Measurements from ENCODE around the gene PGM2L1.
"Not testable (repeated sequence)": the region's sequence is repeated elsewhere in the genome, so short reads cannot be mapped to it uniquely, and the experiment has no call there.

The PGM2L1 gene

DNA sequence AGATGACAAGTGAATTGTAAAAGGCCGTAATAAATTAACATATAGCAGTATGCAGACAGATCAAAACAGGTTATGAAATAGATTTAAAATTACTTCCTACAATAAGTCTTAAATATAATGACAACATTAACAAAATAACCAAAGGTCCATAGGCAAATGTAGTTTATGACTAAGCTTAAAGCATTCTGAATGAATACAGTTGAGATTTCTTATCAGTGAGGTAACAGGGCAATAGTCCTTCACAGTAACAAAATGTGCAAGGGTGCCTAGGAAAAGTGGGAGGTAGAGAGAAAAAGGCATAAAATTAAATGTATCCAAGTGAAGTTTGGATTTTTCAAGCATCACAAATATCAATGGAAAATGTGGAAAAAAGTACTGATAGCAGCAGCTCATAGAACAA lies 65.9 kb downstream of the PGM2L1 start:
- DNase-seq: no peak

DNA sequence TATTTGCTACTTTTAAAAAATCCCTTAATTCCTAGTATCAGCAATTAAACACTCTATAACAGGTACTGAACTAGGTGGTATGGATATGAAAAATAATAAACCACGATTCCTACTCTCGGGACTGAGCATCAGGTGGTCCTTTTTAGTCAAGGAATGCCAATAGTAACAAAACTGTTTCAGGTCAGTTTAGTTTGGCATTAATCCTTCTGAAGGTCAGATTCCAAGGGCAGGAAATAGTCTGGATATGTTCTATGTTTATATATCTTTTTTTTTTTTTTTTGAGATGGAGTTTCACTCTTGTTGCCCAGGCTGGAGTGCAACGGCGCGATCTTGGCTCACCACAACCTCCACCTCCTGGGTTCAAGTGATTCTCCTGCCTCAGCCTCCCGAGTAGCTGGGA lies 67.2 kb downstream of the PGM2L1 start:
- not testable (repeated sequence) for DNase-seq

DNA sequence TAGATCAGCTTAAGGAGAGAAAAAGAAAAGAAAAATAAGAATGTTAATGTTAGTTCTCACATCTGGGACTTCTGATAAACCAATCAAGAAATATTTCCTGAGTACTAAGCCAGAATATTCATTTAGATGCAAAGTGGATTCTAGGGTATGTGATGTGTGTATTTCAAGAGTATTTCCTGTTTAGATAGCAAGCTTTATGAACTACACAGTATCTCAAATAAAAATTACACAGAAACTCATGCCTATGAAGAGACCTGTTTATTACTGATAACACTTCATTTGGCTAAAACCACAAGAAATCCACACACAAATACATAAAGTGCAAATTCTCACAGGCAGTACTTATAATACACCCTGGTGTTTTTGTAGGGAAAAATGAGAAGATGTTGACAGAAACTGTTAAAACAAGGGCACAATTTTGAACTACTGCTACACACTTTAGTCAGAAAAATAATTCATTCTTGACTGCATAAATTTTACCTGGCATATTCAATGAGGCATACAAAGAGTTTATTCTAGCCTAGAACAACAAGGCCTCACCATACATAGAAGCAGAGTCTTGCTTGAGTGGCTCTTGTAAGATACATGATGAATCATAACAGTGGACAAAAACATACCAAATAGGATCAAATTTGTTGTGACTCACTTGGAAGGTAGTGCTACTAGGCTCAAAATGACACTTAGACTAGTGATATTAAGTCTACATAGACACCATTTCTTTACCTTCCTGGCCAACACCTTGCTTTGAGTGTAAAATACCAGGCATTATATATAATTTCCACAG lies 68.0 kb downstream of the PGM2L1 start:
- DNase-seq: no peak

DNA sequence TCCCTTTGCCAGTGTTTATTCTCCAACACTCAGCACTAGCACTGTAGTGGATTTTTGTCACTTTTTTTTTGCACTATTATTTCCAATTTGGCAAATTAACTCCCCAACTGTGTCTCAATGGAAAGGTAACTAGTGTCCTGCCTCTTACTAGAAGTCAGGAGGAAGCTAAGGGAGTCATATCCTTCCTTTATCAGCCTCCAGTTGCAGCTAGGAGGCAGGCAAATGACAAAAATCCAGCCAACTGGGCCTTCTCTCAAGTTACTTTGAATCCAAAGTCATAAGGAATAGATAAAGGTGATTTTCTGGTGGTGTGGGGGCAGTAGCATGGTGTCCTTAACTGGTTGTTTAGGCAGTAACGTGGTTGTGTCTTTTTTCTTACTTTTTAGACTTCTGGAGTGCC lies 71.2 kb downstream of the PGM2L1 start:
- DNase-seq: no peak

DNA sequence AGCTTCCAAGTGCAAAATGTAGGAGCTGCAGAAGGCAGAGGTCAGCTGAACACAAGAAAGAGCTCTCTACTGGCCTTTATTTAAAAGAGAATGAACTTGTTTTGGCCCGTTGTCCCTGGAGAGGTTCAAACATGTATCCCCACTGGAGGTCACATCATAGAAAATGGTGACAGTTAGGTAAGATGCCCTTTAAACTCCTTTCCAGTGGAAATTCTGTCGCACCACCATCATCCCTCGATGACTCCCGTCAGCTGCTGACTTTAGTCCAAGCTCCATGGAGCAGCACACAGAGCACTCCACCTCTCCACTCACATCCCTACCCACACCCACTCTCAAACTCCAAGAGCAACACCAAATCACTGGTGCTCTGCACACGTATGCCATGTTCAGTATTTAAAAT lies 71.6 kb downstream of the PGM2L1 start:
- no peak for DNase-seq

DNA sequence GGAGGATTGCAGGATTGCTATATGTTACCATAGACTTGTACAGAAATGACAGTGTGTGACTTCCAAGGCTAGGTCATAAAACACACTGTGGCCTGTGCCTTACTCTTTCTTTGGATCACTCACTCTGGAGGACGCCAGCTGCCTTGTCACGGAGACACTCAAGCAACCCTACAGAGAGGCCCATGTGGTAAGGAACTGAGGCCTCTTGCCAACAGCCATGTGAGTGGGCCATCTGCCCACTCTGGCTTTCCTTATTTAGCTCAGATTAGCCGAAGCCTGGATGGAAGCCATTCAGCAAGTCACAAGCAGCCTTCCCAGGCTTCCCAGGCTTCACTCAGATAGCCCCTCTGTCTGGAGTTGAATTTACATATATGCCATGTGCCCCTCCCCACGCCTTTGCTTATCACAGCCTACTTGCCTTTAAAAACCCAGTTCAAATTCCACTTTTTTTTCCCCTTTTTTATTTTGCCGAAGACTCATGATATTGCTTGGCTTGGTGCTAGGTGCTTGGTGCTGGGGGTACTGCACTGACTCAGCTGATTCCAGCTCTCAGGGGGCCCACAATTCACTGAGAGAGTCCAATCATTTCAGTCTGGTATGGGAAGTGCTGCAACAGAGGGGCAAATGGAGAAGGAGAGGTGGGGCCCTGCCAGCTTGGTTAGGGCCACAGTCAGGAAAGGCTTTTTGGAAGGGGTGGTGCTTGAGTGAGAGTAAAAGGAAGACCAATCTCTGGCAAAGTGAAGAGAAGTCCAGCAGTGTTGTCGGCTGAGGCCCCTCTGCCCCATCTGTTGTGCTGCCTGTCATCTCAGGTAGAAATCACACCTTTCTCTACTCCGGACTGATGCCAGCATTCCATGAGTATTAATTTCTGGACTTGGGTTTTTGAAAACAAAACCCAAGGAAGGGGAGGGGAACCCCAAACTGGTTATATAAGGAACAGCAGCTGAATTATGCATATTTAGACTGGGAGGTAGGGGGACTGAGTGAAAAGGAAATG lies 72.3 kb downstream of the PGM2L1 start:
- no peak for DNase-seq

DNA sequence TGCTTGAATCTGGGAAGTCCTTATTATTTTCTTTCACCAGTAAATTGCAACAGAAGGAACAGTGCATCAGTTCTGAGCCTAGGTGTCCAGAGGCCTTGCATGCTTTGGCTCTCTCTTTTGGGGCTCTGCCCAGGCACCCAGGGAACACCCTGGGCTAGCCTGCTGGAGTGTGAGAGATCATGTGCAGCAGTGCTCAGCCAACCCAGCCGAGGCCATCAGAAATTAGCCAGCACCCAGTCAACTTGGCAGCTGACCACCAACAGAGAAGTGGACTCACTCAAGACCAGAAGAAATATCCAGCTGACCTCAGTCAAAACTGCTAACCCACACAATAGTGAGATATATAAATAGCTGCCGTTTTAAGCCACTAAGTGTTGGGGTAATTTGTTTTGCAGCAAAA lies 75.6 kb downstream of the PGM2L1 start:
- DNase-seq: no peak

DNA sequence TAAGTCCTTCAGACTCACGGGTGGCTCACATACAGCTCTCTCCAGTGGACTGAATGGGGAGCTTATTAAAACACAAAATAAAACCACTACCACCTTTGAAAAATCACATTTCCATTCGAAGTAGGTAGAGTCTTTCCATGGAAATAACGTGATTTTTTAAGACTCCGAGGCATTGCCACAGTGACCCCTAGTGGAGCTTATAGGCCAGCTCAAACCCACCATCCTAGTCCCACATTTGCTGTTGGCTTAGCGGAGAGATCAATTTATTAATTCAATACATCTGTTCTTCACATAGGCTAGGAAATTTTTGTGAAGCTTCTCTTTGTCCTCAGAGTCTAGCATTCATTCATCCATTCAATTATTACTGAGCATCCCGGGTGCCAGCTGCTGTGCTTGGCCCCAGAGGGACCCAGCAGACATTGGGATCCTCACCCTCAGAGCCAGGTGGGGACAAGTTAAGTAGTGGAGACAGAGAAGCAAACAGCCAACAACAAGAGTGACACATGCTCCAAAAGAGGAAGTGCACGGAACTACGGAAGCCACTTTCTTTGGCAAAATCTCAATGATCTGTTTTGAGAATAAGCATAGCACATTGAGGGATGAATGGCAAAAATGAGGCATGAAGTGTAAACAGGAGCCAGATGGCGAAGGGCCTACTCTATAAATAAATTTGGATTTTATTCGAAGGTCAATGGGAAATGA lies 76.6 kb downstream of the PGM2L1 start:
- no peak for DNase-seq

DNA sequence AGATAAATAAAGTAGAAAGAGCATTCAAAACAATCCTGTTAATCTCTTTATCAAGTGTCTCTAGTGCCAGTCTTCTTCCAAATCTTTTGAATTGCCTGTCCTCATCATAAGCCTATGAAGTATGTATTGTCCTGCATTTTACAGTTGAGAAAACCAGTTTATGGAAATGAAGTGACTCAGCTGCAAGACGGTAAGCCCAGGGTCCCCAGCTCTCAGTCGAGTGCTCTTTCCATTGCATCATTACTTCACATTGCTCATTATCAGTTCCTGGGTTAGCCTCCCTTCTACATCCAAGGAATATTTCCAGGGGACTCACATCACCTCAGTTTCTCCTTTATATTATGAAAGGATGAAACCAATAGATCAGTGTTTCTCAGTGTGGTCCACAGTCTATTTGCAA lies 77.7 kb downstream of the PGM2L1 start:
- DNase-seq: no peak

DNA sequence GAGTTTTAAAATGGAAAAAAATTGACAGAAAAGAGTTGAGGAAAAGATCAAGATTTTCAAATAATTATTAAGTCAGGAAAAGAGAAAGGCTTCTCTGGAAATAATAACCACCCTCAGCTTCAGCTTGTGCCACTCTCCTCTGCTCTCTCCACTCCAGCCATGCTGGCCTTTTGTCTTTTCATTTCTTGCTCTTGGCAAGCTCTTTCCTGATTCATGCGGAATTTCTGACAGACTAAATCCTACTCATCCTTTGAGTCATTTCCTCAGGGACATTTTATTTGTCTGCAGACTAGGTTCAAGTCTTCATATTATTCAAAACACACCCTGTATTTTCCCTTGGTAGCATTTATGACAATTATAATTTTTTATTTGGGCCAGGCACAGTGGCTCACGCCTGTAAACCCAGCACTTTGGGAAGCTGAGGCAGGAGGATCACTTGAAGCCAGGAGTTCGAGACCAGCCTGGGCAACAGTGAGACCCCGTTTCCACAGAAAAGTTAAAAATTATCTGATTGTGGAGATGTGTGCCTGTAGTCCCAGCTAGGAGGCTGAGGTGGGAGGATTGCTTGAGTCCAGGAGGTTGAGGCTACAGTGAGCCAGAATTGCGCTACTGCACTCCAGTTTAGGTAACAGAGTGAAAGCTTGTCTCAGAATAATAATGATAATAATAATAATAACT lies 79.0 kb downstream of the PGM2L1 start:
- no peak for DNase-seq

DNA sequence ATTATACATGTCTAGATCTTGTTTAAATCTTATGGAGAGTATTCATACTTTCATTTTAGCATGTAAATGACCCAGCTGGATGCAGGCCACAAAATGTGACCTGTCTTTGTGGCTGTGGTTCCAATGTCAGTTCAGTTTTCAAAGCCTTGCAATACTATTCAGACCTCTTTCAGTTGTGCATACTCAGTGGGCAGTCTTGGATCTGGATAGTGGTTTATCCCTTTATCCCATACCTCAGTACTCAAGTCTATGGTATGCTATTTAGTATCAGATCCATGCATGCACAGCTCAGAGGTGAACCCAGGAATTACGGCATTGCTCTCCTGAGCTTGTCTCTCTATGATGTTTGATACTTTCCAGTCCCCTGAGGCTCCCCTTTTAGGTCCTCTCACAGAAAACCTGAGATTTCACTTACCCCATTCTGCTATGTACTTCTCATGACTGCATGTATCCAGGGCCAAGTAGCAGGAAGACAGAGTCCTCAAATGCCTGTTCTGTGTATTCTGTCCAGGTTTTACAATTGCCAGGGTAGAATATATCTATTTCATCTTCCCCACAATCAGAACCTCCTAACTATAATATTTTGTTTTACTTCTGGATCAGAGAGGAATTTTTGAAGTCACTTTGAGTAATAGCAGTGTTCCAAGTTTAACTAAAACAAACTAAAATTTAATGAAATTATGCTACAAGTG lies 79.8 kb downstream of the PGM2L1 start:
- no peak for DNase-seq

DNA sequence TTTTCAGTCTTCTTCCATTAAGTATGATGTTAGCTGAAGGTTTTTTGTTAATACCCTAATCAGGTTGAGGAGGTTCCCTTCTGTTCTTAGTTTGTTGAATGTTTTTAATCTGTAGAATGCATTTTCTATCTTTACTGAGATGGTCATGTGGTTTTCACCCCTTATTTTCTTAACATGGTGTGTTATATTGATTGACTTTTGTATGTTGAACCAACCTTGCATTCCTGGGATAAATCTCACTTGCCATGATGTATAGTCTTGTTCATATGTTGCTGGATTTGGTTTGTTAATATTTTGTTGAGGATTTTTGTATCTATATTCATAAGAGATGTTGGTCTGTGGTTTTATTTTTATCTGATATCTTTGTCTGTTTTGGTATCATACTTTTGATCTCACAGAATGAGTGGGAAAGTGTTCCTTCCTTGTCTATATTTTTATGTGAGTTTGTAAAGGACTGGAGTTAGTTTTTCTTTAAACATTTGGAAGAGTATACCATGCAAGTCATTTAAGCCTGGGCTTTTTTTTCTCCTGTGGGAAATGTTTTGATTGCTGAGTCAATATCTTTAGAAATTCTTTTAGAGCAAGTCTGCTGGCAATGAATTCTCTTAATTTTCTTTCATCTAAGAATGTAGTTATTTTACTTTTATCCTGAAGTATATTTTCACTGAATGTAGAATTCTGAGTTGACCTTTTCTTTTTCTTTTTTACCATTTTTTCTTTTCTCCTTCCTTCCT lies 81.3 kb downstream of the PGM2L1 start:
- DNase-seq: no peak

DNA sequence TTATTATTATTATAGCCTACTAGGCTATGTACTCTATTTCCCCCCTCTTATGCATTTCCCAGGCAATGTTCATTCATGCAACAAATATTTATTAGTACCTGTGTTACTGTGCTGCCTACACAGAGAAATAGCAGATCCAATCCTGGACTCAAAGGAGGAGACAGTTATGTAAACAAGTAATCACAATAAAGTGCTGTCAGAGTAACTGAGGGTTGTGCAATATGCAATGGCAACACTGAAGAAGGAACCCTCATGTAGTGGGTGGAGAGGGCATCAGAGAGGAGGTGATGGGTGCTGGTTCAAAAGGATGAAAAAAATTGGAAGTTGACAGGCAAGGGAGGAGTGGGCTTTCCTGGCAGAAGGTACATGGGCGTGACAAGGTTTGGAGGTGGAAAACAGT lies 85.9 kb downstream of the PGM2L1 start:
- DNase-seq: no peak

DNA sequence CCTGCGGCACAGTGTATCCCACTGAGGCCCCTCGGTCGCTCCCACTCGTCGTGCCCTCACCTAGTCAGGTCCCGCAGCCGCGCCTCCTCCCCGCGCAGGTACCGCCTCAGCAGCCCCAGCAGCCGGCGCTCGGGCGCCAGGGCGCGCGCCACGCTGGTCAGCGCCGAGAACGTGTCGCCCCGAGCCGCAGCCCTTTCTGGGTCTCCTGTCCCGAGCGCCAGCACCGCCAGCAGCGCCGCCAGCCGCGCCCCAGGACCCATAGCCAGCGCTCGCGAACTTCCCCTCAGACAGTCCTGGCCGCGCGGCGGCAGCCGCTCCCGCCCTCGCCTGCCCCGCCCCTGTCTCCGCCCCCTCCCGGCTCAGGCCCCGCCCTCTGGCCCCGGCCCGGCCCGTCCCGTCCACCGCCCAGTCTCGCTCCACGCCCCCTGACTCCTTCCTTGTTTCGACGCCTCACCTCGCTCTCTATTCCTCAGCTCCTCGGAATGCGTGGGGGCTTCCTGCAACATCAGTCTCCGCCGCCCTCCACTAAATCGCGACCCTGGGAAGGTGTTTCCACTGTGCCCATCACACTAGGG lies 86.8 kb downstream of the PGM2L1 start, which contains the start of gene P4HA3:
TSS of gene P4HA3 (minus strand) at position 289 of the 575 bp plus-strand sequence. CDS start at position 260, 29 bp downstream.
- DNase-seq: peak; percentile 54

DNA sequence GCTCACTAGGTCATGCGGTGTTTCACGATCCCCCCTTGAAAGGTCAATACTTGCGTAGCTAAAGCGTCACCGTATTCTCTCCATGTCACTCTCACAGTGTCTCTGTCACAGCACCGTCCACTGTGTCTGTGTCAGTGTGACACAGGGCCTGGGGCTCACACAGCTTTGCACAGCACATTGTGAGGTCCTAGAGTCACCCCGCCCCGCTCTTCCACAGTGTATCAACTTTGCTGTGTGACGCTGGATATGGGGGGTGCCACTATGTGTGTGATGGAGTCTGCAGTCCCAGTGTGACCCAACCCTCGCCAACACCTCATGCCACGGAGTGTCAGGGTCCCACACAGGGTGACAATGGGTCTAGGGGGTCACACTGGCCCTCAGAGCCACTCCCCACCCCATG lies 87.4 kb downstream of the PGM2L1 start:
- DNase-seq: no peak

DNA sequence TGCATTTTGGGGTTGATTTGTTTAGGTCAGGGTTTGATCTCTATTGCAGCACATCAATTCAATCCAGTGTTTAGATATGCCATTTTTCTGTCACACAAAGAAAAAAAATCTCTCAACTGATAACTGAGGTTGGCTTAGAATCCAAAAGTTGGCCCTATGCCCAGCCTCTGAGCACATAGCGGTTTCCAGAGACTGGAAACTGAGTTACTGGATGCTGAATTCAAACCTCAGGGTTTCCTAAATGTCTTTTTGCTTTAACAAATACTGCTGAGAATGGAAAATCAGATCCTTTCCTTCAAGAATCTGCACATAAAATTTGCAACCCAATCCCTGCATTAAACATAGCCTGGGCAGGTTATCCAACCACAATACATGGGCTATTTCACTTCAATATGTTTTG lies 90.8 kb downstream of the PGM2L1 start:
- DNase-seq: no peak

DNA sequence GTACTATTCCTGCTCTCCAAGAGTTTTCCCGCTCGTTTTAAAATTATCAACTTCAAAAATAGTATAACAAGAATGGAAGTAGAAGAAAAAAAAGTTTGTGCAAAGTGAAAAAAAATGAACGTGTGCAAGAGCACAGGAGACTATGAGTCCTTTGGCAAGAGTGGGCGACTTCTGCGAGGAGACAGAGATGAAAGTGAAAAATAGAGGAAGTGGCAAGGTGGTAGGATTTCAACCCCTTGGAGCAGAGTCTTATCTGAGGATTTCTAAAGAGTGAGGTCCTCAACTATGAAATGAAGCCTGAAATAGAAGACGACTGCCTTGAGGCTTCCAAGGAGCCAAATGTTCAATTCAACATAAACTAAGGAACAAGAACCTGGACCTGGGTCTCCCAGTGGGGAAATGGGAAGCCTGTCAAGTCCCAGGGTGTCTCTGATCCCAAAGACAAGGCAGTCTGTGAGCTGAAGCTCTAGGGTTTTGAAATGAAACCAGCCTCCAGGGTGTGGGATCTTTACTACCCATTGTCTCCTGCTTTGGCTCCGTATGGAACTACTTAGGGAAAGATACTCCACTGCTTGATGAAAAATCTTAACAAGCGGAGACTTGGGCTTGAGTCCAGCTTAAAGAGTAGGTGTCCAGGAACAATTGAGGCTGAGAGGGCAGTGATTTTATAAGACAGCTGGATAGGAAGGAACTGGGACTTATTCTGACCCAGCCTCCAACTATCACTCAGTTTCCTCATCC lies 91.6 kb downstream of the PGM2L1 start:
- no peak for DNase-seq

DNA sequence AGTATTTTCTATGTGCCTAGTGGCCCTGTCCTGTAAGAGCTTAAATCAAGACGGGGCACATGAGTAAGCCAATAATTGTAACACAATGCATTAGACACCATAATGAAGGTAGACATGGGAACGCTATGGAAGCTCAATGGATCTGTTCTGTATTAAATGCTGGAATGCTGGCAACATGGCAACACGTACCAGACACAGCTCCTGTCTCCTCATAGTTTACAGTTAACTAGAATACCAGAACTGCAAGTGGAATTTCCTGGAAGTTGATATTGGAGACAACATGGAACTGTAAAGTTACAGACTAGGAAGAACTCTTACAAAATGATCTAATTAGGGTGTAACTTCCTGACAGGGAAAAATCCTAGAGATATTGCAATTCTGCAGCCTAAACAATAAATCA lies 99.2 kb downstream of the PGM2L1 start:
- DNase-seq: no peak

DNA sequence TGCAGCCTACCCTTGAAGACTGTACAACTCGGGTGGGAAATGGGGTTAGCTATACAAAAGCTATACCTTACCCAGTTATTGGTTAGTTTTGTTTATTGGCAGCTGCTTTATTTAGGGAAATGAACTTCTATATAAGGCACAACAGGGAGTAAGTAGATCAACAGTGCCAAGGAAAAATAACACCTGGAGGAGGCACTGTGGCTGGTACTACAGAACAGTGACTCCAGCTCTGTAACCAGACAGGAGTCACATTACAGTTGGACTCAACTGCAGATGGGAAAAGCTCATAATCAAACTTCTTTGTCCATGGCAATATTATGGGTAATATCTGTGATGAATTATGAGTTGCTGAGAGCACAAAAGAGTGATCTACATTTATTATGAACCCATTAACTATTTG lies 100.7 kb downstream of the PGM2L1 start:
- no peak for DNase-seq

DNA sequence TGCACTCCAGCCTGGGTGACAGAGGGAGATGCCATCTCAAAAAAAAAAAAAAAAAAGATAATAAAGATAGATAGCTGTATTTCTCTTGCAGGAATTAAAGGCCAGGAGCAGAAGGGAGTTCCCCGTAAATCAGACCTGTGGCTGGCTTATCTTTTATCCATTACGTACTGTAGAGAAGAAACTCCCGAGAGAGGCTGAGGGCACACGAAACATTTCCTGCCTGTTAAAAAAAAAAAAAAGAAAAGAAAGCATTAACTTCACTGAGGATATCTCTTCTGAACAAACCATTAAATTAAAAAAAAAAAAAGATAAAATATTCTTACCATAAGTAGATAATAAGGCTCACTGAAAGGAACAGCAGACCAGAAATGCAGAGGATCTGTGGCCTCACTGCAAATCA lies 109.3 kb downstream of the PGM2L1 start:
- no peak for DNase-seq

Data from activated CD4-positive, CD25-positive, alpha-beta regulatory T cell treated with anti-CD3 and anti-CD28 coated beads, Interleukin-2, amount 50 U/mL, for 72 hours (primary cell).